GM19193 (cell line): ENCODE data around the gene SH2D7.

Experiments used
- POLR2A ChIP-seq: IDR thresholded peaks from 4 replicates; pipeline ENCODE4 v1.6.1; 2011; ENCODE audit not compliant: insufficient read depth, insufficient read length; ENCODE audit errors: extremely low read depth

The SH2D7 gene

DNA sequence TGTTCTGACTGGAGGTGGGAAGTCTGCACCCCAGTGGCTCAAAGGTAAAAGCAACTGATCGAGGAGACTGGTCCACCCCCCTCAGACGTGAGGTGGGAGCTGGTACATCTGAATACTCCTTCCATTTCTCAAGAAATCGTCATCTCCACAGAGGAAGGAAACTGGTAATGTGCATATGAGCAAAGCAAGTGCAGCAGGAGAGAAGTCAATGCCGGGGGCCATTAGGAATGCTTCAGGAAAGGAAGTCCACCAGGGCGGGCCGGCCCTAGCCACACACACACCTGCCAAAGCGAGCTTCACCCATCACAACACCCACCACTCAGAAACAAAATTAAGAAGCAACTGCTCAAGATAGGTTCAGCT lies 23.3 kb upstream of the SH2D7 start:
- TF ChIP-seq POLR2A: no peak

DNA sequence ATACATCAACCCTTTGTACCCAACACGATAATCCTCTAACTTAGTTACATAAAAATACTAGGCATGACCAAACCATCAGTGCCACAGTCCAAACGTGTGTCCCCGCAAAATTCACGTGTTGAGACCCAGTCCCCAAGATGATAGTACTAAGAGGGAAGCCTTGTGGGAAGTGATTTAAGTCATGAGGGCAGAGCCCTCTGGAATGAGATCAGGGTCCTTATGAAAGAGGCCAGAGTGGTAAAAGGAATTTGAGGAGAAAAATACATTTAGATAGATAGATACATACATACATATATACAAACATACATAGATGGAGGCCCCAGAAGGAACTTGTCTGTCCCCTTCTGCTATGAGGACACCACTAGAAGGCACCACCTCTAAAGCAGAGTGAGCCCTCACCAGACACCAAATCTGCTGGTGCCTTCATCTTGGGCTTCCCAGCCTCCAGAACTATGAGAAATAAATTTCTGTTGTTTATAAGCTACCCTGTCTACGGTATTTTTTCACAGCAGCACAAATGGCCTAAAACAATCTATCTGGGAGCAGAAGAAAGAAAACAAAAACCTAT lies 22.8 kb upstream of the SH2D7 start:
- TF ChIP-seq POLR2A: no peak

DNA sequence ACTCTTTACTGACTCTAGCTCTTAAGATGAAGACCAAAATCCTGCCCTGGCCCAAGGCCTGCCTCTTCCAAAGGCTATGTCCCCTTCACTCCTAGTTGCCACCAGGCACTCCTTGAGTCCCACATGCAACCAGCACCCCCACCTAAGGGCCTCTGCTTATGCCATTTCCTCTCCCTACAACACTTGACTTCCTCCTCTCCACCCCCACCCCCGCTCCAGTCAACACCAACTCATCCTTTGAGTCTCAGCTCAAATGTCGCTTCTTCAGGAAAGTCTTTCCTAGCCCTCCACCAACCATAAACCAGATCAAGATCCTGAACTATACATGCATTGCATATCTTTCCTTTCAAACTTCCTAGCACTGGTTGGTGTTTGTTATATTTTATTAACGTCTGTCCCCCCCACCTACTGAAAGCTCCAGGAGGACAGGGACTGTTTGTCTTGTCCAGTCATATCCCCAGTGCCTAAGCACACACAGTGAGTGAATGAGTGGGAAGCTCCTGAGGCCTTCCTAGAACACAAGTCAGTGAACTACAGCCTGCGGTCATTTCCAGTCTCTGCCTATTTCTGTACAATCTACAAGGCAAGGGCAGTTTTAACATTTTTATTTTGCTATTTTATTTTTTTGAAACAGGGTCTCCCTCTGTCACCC lies 22.2 kb upstream of the SH2D7 start:
- TF ChIP-seq POLR2A: no peak

DNA sequence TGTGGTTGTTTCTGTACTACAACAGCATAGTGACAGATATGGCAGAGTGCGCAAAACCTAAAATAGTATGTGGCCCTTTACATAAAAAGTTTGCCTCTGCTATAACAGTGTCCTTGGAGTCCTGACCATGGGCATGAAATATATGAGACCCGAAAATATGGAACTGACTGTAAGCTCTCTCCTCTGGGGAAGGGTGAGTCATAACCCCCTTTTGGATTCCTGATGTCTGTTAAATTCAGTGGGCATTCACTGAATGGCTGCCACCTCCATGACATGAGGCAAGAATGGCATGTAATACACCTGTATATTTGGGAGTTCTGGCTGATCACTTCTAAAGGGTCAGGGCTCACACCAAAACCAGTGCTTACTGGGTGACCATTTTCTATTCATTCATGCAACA lies 21.0 kb upstream of the SH2D7 start:
- no peak for TF ChIP-seq POLR2A

DNA sequence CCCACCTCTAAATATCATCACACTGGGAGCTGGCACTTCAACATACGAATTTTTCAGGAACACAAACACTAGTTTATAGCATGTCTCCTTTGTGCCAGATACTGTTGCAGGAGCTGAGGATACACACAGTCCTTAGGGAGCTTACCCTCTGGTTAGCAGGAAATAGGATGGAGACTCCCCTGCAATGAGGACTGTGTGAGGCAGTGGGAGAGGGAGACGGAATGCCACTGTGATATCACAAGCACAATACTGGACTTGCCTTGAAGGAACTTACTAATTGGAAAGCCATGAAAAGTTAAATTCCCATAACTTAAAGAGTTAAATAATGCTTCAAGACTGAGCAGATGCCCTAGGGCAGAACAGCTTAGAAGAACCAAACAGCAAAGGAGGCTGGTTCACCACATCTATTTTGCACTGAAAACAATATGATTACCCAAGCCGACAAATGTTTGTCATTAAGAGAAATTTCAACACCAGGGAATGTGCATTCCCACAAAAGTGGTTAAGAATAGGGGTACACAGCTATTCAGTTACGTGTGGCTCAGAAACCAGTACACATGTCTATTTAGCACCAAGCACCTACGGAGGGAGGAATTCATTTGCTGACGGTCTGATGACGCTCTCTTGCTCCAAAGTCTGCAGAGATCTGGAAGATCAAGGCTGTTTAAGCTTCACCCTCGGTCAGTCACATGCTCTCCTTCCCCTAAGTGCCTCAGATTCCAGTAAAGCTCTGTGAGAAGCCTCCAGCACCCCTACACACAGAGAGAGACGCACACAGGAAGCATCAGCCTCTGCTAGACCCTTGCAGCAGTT lies 20.1 kb upstream of the SH2D7 start:
- TF ChIP-seq POLR2A: no peak

DNA sequence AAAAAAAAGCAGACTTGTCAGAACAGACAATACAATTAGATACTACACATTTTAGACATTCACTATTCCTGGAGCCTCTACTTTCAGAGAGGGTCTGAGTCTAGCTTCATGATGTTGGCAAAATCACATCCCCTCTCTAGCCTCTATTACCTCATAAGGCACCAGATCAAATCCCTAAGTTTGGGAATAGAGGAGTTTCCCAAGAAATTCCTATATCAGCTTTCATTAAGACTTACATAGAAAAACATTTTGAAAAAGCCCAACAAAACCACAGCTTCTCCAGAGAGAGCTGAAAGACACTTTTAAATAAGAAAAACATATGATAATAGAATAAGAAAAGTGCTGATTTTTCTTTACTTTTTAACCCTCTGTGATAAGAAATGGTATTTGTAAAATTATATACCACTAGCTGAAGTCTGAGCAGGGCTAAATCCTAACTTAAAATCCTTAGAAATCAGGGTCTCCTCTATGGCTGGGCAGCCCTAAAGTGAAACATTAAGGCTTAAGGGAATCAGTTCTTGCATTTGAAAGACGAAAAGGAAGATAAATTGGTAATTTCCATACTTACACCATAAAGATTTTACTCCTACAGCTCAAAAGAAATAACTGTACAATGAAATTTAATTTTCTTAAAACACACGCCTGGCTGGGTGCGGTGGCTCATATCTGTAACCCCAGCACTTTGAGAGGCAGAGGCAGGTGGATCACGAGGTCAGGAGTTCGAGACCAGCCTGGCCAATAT lies 19.1 kb upstream of the SH2D7 start:
- no peak for TF ChIP-seq POLR2A

DNA sequence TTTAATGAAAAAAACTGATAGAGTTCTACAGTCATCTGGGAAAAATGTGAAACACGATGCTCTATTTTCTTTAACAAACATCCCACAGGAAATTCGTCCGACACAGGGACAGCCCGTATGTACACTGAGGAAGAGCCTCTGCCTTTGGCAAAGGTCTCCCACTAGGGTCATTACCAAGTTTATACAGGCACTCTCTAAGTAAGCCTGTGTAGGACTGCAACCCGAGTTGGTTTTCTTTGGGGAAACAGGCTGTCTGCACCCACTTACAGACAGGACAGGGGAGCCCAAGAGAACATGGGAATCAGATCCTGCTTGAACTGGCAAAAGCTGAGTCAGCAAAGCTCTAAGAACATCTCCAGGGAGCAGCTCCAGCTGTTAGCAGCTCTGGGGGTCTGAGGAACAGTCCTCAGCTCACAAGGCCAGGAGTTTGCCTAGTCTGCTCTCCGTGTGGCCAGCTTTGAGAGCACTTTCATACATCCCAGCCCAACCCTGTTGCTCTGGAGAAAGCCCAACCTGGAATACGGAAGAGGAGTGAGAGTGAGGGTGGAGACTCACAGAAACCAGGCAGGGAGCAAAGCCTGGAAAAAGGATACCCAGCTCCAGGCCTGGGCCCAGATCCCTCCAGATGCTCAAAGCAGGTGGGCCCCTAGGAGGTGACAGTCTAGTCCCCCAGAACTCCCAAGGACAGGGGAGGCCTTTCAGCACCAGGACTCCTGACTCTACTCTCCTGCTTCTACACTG lies 16.7 kb upstream of the SH2D7 start:
- no peak for TF ChIP-seq POLR2A

DNA sequence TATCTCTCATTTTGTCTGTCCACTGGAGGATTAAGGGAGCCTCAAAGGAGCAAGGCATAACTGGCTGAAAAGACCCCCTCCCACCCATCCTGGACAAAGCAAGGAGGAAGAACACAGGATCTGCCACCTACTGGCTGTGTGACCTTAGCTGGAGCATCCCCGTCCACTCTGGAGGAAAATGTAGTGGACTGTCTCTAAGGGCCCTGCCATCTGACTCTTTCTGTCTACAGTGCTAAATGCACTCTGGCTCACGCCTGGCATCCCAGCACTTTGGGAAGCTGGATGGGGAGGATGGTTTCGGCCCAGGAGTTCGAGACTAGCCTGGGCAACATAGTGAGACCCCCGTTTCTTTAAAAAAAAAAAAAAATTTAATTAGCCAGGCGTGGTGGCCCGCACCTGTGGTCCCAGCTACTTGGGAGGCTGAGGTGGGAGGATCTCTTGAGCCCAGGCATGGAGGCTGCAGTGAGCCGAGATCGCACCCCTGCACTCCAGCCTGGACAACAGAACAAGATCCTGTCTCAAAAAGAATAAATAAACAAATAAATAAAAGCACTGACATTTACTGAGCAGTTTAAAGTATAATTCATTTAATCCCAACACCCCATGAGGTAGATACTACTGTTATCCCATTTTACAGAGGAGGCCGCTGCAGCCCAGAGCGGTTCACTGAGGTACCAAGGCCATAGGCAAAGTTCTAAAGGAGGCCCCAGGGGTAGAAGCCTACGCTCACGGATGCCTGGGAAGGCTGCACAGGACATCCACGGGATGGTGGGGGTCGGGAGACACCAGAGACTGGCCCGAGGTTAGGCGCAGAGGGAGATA lies 15.9 kb upstream of the SH2D7 start:
- TF ChIP-seq POLR2A: no peak

DNA sequence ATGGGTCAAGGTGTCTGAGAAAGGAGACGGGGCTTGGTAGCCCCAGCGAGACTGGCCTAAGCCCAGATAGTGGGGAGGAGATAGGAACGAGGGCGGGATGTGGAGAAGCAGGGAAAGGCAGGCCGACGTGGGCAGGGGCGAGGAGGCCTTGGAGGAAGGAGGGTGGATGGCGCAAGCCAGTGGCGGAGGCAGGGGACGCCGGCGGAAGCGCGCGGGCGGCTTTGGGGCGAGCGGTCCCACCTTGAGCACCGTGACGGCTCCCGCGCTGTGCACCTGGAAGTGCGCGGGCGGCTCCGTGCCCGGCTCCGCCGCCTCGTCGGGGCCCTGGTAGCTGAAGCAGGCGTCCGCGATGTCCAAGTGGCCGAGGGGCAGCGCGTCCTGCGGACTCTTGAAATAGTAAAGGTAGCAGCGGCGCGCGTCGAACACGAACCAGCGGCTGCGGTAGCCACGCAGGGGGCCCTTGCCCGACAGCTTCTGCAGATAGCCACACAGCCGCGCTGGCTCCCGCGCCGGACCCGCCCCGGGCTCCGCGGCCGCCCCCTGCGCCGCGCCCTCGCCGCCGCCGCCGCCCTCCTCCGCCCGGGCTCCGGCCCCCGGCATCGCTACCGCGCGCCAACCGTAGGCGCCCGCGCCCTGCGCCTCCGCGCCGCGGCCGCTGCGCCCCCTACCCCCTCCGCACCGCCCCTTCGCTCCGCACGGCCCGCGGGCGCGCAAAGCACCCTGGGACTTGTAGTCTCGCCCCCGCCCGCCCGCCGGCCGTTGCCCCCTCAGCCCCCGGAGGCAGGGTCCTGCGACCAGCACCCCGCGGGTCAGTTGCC lies 15.1 kb upstream of the SH2D7 start, which contains the start of gene TBC1D2B:
Gene TBC1D2B, minus strand, starts transcription at position 659 of the 818 bp plus-strand sequence. Its CDS starts 59 bp downstream, at position 600.
- TF ChIP-seq POLR2A: peak; percentile 40

DNA sequence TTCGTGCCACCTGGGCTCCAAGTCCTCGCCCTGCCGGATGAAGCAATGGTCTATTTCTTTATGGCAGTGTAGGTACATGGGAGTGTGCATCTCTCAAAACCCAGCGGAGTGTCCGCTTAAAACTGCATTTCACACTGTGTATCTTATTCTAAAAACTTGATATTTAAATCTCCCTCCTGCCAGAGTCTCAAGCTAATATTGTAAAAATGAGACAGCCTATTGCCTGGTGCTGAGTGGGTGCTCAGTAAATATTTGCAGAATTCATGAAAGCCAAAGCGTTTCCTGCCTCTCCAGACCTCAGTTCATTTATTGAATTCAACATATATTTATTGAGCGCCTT lies 14.5 kb upstream of the SH2D7 start:
- TF ChIP-seq POLR2A: no peak

DNA sequence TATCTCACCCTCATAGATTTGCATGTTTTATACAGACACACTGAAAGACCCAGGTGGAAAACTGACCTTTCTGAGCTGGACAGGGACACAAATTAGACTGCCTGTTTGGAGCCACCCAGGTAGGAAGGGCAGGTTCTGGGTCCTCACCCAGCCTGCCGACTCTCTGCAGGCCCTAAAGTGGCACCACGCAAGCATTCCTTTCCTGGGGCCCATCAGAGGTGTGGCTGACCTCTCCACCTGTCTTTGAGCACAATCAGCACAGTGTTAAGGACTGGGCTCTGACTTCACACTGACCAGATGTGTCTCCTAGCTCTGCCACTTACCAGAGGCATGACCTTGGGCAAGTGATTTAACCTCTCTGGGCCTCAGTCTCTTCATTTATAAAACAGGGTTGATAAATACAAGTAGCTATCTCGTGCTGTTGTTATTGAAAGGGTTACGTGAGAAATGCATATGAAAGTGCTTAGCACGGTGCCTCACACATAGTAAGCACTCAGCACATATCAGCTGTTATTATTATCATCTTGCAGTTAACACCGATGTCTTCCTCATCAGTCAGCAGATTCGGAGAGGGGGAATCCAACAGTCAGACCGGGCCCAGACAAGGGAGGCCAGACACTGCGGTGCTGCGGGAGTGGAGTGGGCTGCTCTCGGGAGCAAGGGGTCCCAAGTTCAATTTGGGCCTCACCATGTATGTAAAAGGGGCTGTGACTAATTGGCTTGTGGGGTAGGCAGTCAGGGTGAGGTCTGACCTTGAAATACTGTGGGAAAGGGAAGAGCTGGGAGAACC lies 12.9 kb upstream of the SH2D7 start:
- no peak for TF ChIP-seq POLR2A

DNA sequence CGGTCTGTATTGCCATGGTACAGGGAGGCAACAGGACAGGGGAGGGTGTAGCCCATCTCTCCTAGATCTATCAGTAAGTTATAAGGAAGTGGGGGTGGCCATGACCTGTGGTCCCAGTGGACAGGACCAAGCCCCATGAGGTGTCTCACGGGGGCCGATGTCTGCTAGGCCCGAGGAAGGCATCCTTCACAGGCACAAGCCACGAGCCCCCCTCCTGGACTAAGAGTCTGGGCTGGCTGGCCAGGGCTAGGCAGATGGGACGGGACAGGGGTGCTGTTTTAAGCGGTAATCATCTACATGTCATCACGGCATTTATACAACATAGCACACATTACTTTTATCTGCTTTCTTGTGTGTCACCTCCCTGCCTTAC lies 12.3 kb upstream of the SH2D7 start:
- no peak for TF ChIP-seq POLR2A
